Transverse colon (tissue), 4 donors: ENCODE measurements around the gene COLEC12. TPM values are rescaled to one million over a fixed set of nuclear protein-coding genes. Genes with fewer than 3 reads are reported as not detected.

Source experiments
- DNase-seq: peaks from one replicate; pipeline ENCODE4 v3.0.0-alpha.2; 2019
- H3K27ac ChIP-seq, 4 donors: fragments of 200-600 bp; sonication (generic); 2 replicates each; pipeline ENCODE4 v1.5.1; 2016 to 2018; ENCODE audit warnings: inconsistent platforms in 4 of 4
- H3K27me3 ChIP-seq: fragments of 200-600 bp; sonication (generic); 2 replicates; pipeline ENCODE4 v1.5.1; 2017; ENCODE audit warnings: inconsistent platforms
- H3K36me3 ChIP-seq, 4 donors: fragments of 200-600 bp; sonication (generic); 2 replicates each; pipeline ENCODE4 v1.5.1; 2017 to 2019; ENCODE audit warnings: inconsistent platforms in 4 of 4
- H3K4me1 ChIP-seq, 4 donors: fragments of 200-600 bp; sonication (generic); 2 replicates each; pipeline ENCODE4 v1.5.1; 2017 to 2020; ENCODE audit warnings: inconsistent platforms in 4 of 4
- H3K4me3 ChIP-seq, 4 donors: fragments of 200-600 bp; sonication (generic); 1 replicate in 1 of 4; 2 replicates in 3 of 4; pipeline versions ENCODE4 v1.5.1 to v1.6.1; 2017 to 2019; ENCODE audit warnings: inconsistent platforms in 4 of 4
- H3K9me3 ChIP-seq, 2 donors: fragments of 200-600 bp; sonication (generic); 2 replicates each; pipeline ENCODE4 v1.5.1; 2017 to 2019; ENCODE audit warnings: inconsistent platforms in 2 of 2
- EP300 ChIP-seq: sonication (generic); formaldehyde crosslinking; IDR thresholded peaks from one replicate; pipeline ENCODE4 v1.6.1; 2017; ENCODE audit warnings: antibody characterized with exemption, low read depth
- POLR2A ChIP-seq: fragments of 450-650 bp; IDR thresholded peaks from one replicate; pipeline ENCODE4 v1.6.1; 2016; ENCODE audit warnings: antibody characterized with exemption, mild to moderate bottlenecking, moderate library complexity
- POLR2AphosphoS5 ChIP-seq, 3 donors: sonication (generic); formaldehyde crosslinking; IDR thresholded peaks; one replicate each; pipeline ENCODE4 v1.6.1; 2016; ENCODE audit warnings: antibody characterized with exemption in 3 of 3
- WGBS, 2 donors: methylation state at CpG; one replicate each; pipeline ENCODE4 v1.1.5; 2018; ENCODE audit warnings: low coverage in 1 of 2; 5-methylcytosine and 5-hydroxymethylcytosine counted together
- in situ Hi-C, 4 donors: fragments of 200-750 bp; cut with MboI; loops; one replicate each; pipeline versions ENCODE4 v1.15.0 to v1.15.1; 2017; ENCODE audit warnings: low sequenced_read_pairs in 3 of 4, low pct_ligation_motif_present in 1 of 4, low pct_unique_long_range_greater_than_20kb in 1 of 4
- intact Hi-C: fragments of 100-400 bp; cut with DNase I; formaldehyde crosslinking; loops from one replicate; pipeline ENCODE4 v1.15.1; 2023; ENCODE audit warnings: low total_unique reads
- total RNA-seq, 4 donors: library from RNA; depleted of rRNA; stranded (reverse); fragments of >200 nt; gene quantifications; one replicate each; pipeline ENCODE4 v1.1.0, GENCODE V29; 2016
- TF ChIP-seq, protein P1 (sequence below), 5 experiments: fragments of 200-600 bp in 3 of 5; fragments of 450-650 bp in 2 of 5; sonication (generic) in 3 of 5; IDR thresholded peaks; 1 replicate in 2 of 5; 2 replicates in 3 of 5; pipeline ENCODE4 v1.5.1; 2016 to 2017; ENCODE audit warnings: antibody characterized with exemption in 5 of 5, inconsistent platforms in 3 of 5, mild to moderate bottlenecking in 2 of 5, moderate library complexity in 1 of 5

COLEC12 gene
- total RNA-seq, 4 donors from 2014 or later, result 1.4 to 7.8 (median 2.8) TPM

DNA sequence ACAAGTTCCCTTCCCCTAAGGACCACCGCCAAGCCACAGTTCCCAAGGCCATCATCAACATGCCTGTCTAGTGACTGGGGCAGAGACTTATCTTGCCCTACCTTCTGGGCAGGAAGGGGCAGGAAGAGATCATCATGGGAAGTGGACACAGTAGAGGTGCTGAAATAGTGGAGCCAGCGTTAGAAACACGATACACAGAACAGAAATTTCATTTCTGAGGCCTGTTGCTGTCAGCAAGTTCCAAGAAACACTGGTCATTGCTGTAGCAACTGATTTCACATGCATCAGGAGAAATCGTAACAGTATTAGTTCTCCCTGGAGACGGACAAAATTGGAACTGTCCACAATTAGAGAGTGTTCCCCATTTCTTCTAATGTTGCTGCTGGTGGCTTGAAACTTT lies 83.0 kb downstream of the COLEC12 start:
- Histone ChIP-seq H3K9me3 (no peaks in the 10 kb centered on the region), H3K36me3 (no peaks in the 10 kb centered on the region), H3K27me3 (no peaks in the 10 kb centered on the region), H3K4me3 (no peak overlapping the region), H3K27ac (no peak overlapping the region), H3K4me1 (peaks cover 0 to 9% (median 0%) of the 10 kb centered on the region in 4 donors)
- in situ Hi-C loops, result no loop called here
- 80 to 83% methylated on average over 5 of the region's 5 CpGs for WGBS, 2 donors
- no peak for DNase-seq
- intact Hi-C loops, result no loop called here
- TF ChIP-seq POLR2A (no peak), POLR2AphosphoS5 (IDR thresholded peaks at IDR 0.05) (no peak), EP300 (no peak)
- TF ChIP-seq, protein P1, sequence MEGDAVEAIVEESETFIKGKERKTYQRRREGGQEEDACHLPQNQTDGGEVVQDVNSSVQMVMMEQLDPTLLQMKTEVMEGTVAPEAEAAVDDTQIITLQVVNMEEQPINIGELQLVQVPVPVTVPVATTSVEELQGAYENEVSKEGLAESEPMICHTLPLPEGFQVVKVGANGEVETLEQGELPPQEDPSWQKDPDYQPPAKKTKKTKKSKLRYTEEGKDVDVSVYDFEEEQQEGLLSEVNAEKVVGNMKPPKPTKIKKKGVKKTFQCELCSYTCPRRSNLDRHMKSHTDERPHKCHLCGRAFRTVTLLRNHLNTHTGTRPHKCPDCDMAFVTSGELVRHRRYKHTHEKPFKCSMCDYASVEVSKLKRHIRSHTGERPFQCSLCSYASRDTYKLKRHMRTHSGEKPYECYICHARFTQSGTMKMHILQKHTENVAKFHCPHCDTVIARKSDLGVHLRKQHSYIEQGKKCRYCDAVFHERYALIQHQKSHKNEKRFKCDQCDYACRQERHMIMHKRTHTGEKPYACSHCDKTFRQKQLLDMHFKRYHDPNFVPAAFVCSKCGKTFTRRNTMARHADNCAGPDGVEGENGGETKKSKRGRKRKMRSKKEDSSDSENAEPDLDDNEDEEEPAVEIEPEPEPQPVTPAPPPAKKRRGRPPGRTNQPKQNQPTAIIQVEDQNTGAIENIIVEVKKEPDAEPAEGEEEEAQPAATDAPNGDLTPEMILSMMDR (IDR thresholded peaks at IDR 0.05), result no peak

DNA sequence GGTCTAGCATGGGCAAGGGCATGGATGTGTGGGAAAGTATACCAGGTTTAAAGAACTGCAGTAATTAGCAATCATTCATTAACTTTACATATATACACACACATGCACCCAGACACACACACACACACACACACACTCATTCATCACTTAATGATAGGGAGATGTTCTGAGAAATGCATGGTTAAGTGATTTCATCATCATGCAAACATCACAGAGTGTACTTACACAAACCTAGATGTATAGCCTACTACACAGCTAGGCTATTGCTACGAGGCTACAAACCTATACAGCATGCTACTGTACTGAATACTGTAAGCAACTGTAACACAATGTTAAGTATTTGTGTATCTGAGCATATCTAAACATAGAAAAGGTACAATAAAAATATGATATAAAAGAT lies 83.6 kb downstream of the COLEC12 start:
- no peak for DNase-seq
- WGBS, 2 donors, result 55 to 88% methylated on average over 1 of the region's 1 CpG
- Histone ChIP-seq H3K4me1 (peaks cover 0 to 9% (median 0%) of the 10 kb centered on the region in 4 donors), H3K27me3 (no peaks in the 10 kb centered on the region), H3K4me3 (no peak overlapping the region), H3K36me3 (no peaks in the 10 kb centered on the region), H3K9me3 (no peaks in the 10 kb centered on the region), H3K27ac (no peak overlapping the region)
- intact Hi-C loops, result no loop called here
- in situ Hi-C loops, result no loop called here
- TF ChIP-seq POLR2A (no peak), POLR2AphosphoS5 (IDR thresholded peaks at IDR 0.05) (no peak), EP300 (no peak)
- TF ChIP-seq, protein P1 (IDR thresholded peaks at IDR 0.05), result no peak

DNA sequence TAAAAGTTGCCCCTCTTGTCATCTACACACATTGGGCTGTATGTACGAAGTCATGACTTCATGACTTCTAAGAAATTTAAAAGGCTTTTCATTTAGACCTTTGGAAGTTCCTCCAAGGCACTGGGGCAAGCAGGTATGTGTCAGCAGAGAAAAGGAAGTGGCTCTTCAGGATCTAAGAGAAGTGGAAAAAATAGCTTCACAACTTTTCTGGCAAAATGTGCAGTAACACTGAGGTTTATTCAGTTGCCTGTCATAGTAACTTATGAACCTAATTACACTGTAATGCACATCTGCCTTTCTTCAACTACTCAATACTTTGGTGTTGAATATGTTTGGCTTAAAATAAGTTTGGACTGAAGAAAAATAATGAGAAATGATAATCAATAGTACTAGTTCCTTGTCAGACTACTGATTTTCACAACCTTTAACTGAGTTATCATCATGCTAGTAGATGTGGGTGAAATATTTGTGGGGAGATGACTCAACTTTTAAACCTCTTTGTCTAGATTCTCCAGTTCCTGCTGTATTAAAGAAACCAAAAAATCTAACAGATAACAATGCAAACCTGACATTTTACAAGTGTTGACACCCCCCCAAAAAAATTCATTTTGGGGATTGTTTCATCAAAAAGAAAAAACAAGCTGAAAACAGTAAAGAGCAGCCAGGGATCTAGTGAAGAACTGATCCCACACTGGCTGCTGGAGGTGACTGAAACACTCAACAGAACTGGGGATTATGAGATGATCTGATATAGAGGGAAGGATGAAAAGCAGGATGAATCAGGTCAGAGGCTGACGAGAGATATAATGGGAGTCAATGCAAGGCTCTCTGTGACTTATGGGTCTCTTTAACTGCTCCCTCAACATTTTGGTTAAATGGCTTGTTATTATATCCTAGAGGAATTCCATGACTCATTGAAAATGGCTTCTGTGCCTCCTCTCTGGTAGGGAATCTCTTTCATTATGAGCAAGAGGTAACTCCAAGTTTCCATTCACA lies 84.6 kb downstream of the COLEC12 start:
- H3K27me3 ChIP-seq, result no peaks in the 10 kb centered on the region
- WGBS, 2 donors, result 79% methylated on average over 2 of the region's 2 CpGs; no CpG with 5 or more reads in 1 of the 2 donors
- H3K36me3 ChIP-seq, result no peaks in the 10 kb centered on the region
- DNase-seq, result no peak
- in situ Hi-C loops (no loop called here), intact Hi-C loops (no loop called here)
- H3K4me1 ChIP-seq, result peaks cover 0 to 9% (median 0%) of the 10 kb centered on the region in 4 donors
- H3K9me3 ChIP-seq, result no peaks in the 10 kb centered on the region
- H3K4me3 ChIP-seq, result no peak overlapping the region
- TF ChIP-seq POLR2A (no peak), POLR2AphosphoS5 (IDR thresholded peaks at IDR 0.05) (no peak), EP300 (no peak)
- TF ChIP-seq, protein P1 (IDR thresholded peaks at IDR 0.05), result no peak
- H3K27ac ChIP-seq, result no peak overlapping the region

DNA sequence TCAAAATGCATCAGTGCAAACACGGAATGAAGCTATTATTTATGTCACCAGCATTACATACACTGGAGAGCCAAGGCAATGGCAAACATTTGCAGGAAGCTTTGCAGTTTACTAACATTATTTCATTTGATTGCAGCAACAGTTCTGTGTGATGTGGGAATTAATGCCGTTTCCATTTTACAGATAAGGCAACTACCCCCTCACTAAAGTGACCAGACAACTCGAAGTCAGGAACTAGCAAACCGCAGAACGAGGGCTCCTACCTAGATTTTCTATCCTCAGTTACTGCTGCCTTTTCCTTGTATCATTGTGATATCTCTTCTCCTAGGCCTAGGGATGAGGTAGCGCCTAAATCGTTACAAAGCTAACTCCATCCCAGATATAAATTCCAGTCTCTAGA lies 85.5 kb downstream of the COLEC12 start:
- Histone ChIP-seq H3K36me3 (no peaks in the 10 kb centered on the region), H3K27me3 (no peaks in the 10 kb centered on the region), H3K4me1 (peaks cover 0 to 9% (median 0%) of the 10 kb centered on the region in 4 donors), H3K27ac (no peak overlapping the region), H3K4me3 (no peak overlapping the region), H3K9me3 (no peaks in the 10 kb centered on the region)
- intact Hi-C loops (no loop called here), in situ Hi-C loops (no loop called here)
- TF ChIP-seq POLR2AphosphoS5 (IDR thresholded peaks at IDR 0.05) (no peak), POLR2A (no peak), EP300 (no peak)
- TF ChIP-seq, protein P1 (IDR thresholded peaks at IDR 0.05), result no peak
- DNase-seq, result no peak
- 77 to 78% methylated on average over 7 of the region's 7 CpGs for WGBS, 2 donors
